ENCODE results near the gene BDKRB2. TPM values are rescaled to one million over a fixed set of nuclear protein-coding genes. Genes with fewer than 3 reads are reported as not detected.

The BDKRB2 gene
- total RNA-seq, 1 donor from 2014 or later, result 23.3 TPM

- TF ChIP-seq CTCF (IDR thresholded peaks at IDR 0.05) (no peak), POLR2AphosphoS5 (IDR thresholded peaks at IDR 0.05; ENCODE audit: insufficient read depth in 1 of 2, low read depth in 1 of 2) (no peak), POLR2A (IDR thresholded peaks at IDR 0.05) (no peak)
- intact Hi-C loops (cut with DNase I), result no loop called here
- no peaks in the 10 kb centered on the region for H3K27me3 ChIP-seq
- H3K36me3 ChIP-seq, result no peaks in the 10 kb centered on the region
- peak in 1 of 2 donors; percentile 34 for DNase-seq (ENCODE audit: extremely low spot score in 2 of 2)
- no peak overlapping the region for H3K27ac ChIP-seq
- H3K4me3 ChIP-seq, result no peak overlapping the region
- peaks cover 23% of the 10 kb centered on the region for H3K4me1 ChIP-seq
- no peaks in the 10 kb centered on the region for H3K9me3 ChIP-seq
Observed at GRCh38 chr14:96164861-96165490, 39.7 kb upstream of the BDKRB2 start.

GRCh38 chr14:96165493-96166436 lies 38.9 kb upstream of the BDKRB2 start:
- Histone ChIP-seq H3K27me3 (no peaks in the 10 kb centered on the region), H3K4me1 (peaks cover 23% of the 10 kb centered on the region), H3K36me3 (no peaks in the 10 kb centered on the region), H3K9me3 (no peaks in the 10 kb centered on the region), H3K4me3 (no peak overlapping the region), H3K27ac (no peak overlapping the region)
- peak; percentile 72 to 79 for DNase-seq (ENCODE audit: extremely low spot score in 2 of 2)
- intact Hi-C loops (cut with DNase I), result no loop called here
- TF ChIP-seq POLR2AphosphoS5 (IDR thresholded peaks at IDR 0.05; ENCODE audit: insufficient read depth in 1 of 2, low read depth in 1 of 2) (no peak), CTCF (IDR thresholded peaks at IDR 0.05) (no peak), POLR2A (IDR thresholded peaks at IDR 0.05) (no peak)

- intact Hi-C loops (cut with DNase I), result no loop called here
- no peaks in the 10 kb centered on the region for H3K27me3 ChIP-seq
- H3K27ac ChIP-seq, result peak overlapping the region; percentile 82
- H3K4me1 ChIP-seq, result peaks cover 23% of the 10 kb centered on the region
- no peak overlapping the region for H3K4me3 ChIP-seq
- DNase-seq (ENCODE audit: extremely low spot score in 2 of 2), result peak; percentile 55 to 74
- H3K36me3 ChIP-seq, result no peaks in the 10 kb centered on the region
- no peak for TF ChIP-seq POLR2A (IDR thresholded peaks at IDR 0.05)
- H3K9me3 ChIP-seq, result no peaks in the 10 kb centered on the region
Observed at GRCh38 chr14:96166461-96167223, 38.0 kb upstream of the BDKRB2 start.

GRCh38 chr14:96167224-96168148 lies 37.2 kb upstream of the BDKRB2 start:
- intact Hi-C loops (cut with DNase I), result no loop called here
- peaks cover 23% of the 10 kb centered on the region for H3K4me1 ChIP-seq
- H3K9me3 ChIP-seq, result no peaks in the 10 kb centered on the region
- TF ChIP-seq POLR2A (IDR thresholded peaks at IDR 0.05), result no peak
- no peak for TF ChIP-seq CTCF (IDR thresholded peaks at IDR 0.05)
- TF ChIP-seq POLR2AphosphoS5 (IDR thresholded peaks at IDR 0.05; ENCODE audit: insufficient read depth in 1 of 2, low read depth in 1 of 2), result peak in 1 of 2 donors; percentile 35
- no peaks in the 10 kb centered on the region for H3K27me3 ChIP-seq
- peak overlapping the region; percentile 82 for H3K27ac ChIP-seq
- H3K36me3 ChIP-seq, result no peaks in the 10 kb centered on the region
- DNase-seq (ENCODE audit: extremely low spot score in 2 of 2), result peak; percentile 55 to 84
- no peak overlapping the region for H3K4me3 ChIP-seq

All from vagina (tissue), 2 donors.